Measurements from ENCODE around the gene HERPUD1.

DNA sequence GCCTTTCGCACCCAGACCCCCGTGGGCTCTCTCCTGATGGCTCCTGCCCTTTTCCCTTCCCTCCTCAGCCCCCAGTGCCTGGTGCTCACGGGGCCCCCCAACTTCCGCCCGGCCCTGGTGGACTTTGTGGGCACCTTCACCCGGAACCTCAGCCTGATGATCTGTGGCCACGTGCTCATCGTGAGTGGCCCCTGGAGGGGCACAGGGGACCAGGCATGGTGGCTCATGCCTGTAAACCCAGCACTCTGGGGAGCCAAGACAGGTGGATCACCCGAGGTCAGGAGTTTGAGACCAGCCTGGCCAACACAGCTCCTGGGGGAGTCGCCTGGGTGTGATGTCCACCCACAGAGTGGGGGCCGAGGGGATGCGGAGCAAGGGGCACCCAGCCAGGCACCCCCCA lies 45.6 kb upstream of the HERPUD1 start:
- TF ChIP-seq, protein P1, sequence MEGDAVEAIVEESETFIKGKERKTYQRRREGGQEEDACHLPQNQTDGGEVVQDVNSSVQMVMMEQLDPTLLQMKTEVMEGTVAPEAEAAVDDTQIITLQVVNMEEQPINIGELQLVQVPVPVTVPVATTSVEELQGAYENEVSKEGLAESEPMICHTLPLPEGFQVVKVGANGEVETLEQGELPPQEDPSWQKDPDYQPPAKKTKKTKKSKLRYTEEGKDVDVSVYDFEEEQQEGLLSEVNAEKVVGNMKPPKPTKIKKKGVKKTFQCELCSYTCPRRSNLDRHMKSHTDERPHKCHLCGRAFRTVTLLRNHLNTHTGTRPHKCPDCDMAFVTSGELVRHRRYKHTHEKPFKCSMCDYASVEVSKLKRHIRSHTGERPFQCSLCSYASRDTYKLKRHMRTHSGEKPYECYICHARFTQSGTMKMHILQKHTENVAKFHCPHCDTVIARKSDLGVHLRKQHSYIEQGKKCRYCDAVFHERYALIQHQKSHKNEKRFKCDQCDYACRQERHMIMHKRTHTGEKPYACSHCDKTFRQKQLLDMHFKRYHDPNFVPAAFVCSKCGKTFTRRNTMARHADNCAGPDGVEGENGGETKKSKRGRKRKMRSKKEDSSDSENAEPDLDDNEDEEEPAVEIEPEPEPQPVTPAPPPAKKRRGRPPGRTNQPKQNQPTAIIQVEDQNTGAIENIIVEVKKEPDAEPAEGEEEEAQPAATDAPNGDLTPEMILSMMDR (IDR thresholded peaks at IDR 0.05; ENCODE audit: low read depth, low read length, missing input control), result no peak
- TF ChIP-seq REST (IDR thresholded peaks at IDR 0.05) (no peak), RAD21 (IDR thresholded peaks at IDR 0.05) (no peak), YY1 (IDR thresholded peaks at IDR 0.05) (no peak), GABPA (IDR thresholded peaks at IDR 0.05 in 1 of 2, conservative IDR thresholded peaks at IDR 0.05 in 1 of 2) (no peak), RXRA (IDR thresholded peaks at IDR 0.05) (no peak), FOXA1 (IDR thresholded peaks at IDR 0.05) (no peak), SP1 (IDR thresholded peaks at IDR 0.05) (no peak), TAF1 (conservative IDR thresholded peaks at IDR 0.05) (no peak)
- TF ChIP-seq, protein P2, sequence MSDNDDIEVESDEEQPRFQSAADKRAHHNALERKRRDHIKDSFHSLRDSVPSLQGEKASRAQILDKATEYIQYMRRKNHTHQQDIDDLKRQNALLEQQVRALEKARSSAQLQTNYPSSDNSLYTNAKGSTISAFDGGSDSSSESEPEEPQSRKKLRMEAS (IDR thresholded peaks at IDR 0.05), result no peak
- TF ChIP-seq, protein P3, sequence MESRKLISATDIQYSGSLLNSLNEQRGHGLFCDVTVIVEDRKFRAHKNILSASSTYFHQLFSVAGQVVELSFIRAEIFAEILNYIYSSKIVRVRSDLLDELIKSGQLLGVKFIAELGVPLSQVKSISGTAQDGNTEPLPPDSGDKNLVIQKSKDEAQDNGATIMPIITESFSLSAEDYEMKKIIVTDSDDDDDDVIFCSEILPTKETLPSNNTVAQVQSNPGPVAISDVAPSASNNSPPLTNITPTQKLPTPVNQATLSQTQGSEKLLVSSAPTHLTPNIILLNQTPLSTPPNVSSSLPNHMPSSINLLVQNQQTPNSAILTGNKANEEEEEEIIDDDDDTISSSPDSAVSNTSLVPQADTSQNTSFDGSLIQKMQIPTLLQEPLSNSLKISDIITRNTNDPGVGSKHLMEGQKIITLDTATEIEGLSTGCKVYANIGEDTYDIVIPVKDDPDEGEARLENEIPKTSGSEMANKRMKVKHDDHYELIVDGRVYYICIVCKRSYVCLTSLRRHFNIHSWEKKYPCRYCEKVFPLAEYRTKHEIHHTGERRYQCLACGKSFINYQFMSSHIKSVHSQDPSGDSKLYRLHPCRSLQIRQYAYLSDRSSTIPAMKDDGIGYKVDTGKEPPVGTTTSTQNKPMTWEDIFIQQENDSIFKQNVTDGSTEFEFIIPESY (IDR thresholded peaks at IDR 0.05), result no peak
- TF ChIP-seq, protein P4, sequence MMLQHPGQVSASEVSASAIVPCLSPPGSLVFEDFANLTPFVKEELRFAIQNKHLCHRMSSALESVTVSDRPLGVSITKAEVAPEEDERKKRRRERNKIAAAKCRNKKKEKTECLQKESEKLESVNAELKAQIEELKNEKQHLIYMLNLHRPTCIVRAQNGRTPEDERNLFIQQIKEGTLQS (IDR thresholded peaks at IDR 0.05), result no peak
